ENCODE data around the gene WDR47.
"Not testable (repeated sequence)": the region's sequence is repeated elsewhere in the genome, so short reads cannot be mapped to it uniquely, and the experiment has no call there.

Gene WDR47

DNA sequence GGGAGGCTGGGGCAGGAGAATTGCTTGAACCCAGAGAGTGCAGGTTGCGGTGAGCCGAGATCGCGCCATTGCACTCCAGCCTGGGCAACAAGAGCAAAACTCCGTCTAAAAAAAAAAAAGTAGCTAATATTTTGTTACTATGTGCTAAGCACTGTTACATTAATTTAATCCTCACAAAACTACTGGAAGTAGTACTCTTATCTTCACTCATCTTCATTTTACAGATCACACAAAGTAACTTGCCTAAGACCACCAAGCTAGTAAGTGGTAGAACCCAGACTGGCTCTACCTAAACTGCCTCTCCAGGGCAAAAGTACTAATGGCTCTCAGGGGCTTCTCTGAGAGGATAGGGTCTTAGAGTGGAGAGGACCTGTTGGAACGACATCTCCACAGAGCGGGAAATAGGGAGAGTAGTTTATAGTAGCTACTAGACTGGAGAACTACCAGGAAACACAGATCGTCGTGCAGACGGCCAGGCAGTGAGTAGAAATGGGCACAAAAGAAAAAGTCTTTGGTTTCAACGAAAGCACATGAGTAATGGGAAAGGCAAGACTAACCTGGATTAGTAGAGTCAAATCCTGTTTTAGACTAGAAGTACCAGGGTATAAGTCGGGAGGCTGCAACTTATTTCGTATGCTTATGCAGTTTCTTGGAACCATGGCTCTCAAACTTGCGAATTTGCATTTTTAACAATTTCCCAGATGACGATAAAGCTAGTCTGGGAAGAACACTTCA, 80.0 kb downstream of the WDR47 start:
- DNase-seq: no peak

DNA sequence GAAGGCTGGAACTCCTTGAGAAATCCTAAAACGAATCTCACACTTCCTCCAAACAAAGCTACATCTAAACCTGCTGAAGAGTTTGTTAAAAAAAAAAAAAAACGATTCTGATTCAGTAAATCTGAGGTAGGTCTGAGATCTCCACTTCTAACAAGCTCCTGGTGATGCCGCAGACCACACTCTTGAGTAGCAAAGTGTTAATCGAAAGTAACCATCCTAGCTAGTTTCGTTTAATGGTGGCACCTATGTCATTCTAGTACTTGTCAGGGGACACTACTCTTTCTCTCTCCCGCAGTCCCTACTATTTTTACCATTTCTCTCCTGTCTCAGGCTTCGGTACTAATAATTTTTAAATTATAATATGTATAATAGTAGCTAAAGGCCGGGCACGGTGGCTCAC, 80.7 kb downstream of the WDR47 start:
- no peak for DNase-seq

DNA sequence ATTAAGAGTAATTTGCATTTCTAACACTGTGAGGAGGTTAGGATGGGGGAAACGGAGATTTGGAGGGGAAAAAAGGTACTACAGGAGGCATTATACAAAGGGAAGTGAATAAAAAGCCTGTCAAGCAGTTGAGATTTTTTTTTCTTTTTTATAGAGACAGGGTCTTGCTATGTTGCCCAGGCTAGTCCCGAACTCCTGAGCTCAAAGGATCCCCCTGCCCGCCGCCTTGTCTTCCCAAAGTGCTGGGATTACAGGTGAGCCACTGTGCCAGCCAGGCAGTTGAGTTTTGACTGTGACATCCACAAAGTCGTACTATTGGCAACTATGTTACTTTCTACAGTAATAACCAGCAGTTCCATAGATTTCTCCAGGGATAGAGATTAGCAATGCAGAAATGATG, 81.2 kb downstream of the WDR47 start:
- no peak for DNase-seq

DNA sequence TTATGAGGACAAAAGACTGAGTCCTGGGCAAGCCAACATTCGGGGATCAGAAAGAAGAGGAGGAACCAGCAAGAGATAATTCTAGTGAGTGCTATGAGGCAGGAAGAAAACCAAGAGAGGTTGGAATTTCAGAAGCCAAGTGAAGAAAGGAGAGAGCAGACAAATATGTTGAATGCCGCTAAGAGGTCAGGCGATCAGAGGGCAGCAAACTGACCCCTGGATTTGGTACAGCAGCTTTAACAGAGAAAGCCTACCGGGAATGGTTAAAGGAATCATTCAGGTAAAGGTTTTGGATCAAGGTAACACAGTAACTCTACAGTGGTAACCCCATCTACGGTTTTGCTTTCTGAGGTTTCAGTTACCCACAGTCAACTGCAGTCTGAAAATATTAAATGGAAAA, 84.0 kb downstream of the WDR47 start:
- DNase-seq: no peak

DNA sequence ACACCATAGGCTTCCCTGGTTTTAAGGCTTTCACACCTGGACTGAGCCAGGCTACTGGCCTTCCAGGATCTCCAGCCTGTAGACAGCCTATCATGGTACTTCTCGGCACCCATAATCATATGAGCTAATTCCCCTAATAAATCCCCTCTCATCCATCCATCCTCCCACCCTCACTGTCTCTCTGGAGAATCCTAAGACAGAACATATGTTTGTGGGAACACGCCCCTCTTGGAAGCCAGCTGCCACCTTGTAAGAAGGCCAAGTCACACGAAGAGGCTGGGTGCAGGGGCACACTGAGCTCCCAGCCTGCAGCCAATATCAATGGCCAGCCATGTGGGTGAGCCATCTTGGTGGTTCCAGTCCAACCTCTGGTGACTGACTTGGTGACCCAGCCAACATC, 86.0 kb downstream of the WDR47 start:
- no peak for DNase-seq

DNA sequence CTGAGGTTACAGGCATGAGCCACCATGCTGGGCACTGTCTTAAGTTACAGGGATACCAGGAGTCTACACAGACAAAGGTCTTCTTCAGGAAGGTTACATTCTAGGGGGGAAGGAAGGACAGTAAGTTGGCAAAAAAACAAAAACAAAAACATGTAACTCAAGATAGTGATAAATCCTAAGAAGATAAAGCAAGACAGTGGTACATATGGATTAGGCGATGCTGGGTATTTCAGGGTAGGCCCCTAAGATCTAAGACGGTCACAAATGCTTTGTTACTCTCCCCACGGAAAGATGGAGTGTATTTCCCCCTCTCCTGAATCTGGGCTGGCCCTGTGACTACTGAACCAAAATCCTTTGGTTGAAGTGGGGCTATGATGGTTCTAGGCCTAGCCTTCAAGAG, 86.8 kb downstream of the WDR47 start:
- no peak for DNase-seq

DNA sequence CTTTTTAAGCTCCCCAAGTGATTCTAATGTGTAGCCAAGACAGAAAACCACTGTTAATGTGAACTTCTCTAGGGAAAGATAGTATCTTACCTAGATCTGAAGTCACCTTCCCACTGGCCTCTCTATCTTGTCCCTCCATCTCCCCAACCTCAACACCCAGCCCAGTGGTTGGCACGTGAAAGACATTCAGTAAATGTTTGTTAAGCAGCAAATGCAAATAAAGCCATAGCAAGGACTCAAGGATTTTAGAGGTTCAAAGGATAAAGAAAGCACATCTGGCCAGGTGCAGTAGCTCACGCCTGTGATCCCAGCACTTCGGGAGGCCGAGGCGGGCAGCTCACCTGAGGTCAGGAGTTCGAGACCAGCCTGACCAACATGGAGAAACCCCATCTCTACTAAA, 88.5 kb downstream of the WDR47 start:
- DNase-seq: no peak

DNA sequence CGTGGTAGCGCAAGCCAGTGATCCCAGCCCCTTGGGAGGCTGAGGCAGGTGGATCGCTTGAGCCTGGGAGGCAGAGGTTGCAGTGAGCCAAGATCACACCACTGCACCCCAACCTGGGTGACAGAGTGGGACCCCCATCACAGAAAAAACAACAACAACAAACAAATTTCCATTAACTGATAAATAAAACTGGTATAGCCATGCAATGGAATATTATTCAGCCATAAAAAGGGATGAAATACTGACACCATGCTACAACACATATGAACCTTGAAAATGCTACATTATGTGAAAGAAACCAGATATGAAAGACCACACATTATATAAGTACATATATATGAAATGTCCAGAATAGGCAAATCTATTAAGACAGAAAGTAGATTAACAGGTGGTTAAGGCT, 90.7 kb downstream of the WDR47 start:
- no peak for DNase-seq

DNA sequence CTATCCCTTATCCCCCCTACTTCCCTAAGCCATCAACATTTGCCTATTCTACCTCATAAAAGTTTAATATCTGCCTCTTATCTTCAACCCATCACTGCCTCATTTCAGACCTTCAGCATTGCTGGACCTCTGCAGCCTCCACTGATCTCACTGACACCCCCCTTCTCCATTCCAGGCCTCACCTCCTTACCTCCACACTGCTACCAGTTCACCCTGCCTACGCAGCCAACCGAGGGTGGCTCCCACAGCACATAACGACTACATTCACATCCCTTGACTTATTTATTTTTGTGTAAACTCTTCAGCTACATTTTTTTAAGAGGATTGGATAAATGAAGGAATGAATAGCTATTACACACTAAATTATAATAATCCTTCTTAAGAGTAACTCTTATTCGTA, 92.9 kb downstream of the WDR47 start:
- DNase-seq: no peak

DNA sequence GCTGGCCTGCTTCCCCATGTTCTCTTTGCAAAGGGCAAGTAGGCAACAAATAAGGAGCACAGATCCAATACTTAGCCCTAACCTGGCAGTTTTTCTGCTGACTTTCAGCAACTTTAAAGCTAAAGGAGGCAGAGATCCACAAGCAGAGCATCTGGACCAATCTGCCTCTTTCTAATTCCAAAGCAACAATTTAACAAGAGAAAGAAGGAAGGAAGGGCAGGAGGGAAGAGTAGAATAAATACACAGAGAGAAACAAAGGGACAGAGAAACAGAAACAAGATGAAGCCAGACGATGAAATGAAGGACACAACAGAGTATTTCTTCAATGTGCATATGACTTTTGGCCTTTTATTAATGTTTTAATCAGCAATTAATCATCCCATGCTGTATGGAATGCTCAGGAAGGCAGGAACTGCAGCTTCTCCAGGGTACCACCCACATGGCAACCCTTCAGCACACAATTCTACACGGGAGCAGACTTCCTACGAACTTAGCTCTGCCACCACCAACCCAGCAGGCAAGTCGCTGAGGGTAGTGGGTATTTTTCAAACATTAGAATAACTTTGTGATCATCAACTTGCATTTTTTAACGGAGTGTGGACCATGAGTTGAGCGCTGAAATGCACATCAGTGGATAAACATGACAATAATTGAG, 93.9 kb downstream of the WDR47 start:
- DNase-seq: no peak

DNA sequence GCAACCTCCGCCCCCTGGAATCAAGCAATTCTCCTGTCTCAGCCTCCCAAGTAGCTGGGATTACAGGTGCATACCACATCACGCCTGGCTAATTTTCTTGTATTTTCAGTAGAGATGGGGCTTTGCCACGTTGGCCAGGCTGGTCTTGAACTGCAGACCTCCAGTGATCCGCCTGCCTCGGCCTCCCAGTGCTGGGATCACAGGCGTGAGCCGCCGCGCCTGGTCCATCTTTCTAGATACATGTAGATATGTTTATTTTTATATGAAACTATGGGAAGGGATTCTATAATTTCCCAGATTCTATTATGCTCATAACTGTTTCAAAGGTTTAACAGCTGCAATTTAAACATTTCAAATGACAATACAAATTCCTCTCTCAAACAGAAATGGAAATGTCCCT, 105.7 kb downstream of the WDR47 start:
- DNase-seq: no peak

DNA sequence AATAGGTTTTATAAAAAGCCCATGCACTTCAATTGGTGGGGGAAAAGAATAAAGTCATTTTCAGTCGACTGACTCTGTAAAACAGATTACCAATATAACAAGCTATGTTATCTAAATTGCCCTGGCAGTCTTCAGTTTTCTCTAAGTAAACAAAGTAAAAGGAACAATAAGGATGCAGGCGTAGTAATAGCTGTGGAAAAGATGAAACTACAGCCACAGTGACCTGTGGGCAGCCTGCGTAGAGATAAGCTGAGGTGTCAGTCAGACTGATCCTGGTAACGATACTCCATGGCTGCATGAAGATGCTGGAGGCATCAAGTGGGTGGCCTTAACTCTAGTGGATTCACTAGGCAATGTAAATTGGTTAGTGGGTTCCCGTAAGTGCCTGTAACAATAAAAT, 108.0 kb downstream of the WDR47 start:
- no peak for DNase-seq

DNA sequence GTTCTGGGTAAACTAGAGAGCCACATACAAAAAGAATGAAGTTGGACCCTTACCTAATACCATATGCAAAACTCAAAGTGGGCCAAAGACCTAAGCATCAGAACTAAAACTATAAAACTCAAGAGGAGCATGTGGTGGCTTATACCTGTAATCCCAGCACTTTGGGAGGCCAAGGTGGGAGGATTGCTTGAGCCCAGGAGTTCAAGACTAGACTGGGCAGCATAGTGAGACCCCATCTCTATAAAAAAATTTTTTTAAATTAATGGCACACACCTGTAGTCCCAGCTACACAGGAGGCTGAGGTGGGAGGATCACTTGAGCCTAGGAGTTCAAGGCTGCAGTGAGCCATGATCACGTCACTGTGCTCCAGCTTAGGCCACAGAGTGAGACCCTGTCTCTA, 114.3 kb downstream of the WDR47 start:
- not testable (repeated sequence) for DNase-seq

DNA sequence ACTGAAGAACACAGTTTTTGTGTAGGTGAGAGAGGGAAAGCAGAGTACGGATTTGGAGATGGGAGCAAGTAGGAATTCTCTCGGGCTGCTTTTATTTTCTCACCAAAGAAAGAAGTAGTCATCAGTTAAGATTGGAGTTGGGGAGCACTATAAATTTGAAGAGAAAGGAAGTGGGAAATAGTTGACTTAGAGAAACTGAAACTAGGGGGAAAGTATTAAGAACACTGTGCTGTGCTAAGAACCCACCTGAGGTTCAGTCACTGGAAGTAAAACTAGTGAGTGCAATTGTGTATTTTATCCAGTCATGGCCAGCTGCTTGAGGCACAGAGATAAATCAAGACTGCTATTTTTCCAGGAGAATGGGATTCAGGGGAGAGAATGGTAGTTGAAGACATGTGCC, 116.0 kb downstream of the WDR47 start:
- no peak for DNase-seq
